PC-9 (cell line): ENCODE measurements around the gene GLRX2. TPM values are rescaled to one million over a fixed set of nuclear protein-coding genes. Genes with fewer than 3 reads are reported as not detected.

Experiments
- BruUV-seq: library from RNA; stranded (reverse); fragments of 400-500 nt; replicated peaks from 2 replicates; lab custom pipeline; 2021; lab: Mats Ljungman, UMichigan
- CTCF ChIA-PET: fragments of 300-600 bp; sonication (Branson Sonifier 250); formaldehyde crosslinking; loops from one replicate; lab custom pipeline; 2022; ENCODE audit warnings: antibody characterized with exemption; lab: Charles Lee
- POLR2A ChIA-PET: fragments of 300-600 bp; sonication (Branson Sonifier 250); formaldehyde crosslinking; loops from one replicate; lab custom pipeline; 2022; ENCODE audit warnings: antibody characterized with exemption; ENCODE audit not compliant: unreplicated experiment; lab: Charles Lee
- DNase-seq, 2 experiments: peaks; one replicate each; pipeline versions ENCODE4 v3.0.0 to v3.0.0-alpha.2; 2015 to 2022; ENCODE audit warnings: mixed read lengths in 1 of 2
- H2AFZ ChIP-seq: fragments of 200-600 bp; sonication (generic); 2 replicates; pipeline ENCODE4 v1.8.1; 2017; ENCODE audit warnings: antibody characterized with exemption
- H3F3A ChIP-seq: fragments of 200-600 bp; sonication (generic); 2 replicates; pipeline ENCODE4 v1.8.1; 2017; ENCODE audit warnings: antibody characterized with exemption, mild to moderate bottlenecking, low read depth; ENCODE audit not compliant: insufficient read depth
- H3K27ac ChIP-seq: fragments of 200-600 bp; sonication (generic); 2 replicates; pipeline ENCODE4 v1.6.1; 2016; ENCODE audit warnings: mixed run types
- H3K27me3 ChIP-seq: fragments of 200-600 bp; sonication (generic); 2 replicates; pipeline ENCODE4 v1.6.1; 2016; ENCODE audit warnings: low read depth, mixed run types; ENCODE audit not compliant: insufficient read depth
- H3K36me3 ChIP-seq: fragments of 200-600 bp; sonication (generic); 2 replicates; pipeline ENCODE4 v1.6.1; 2016; ENCODE audit warnings: low read depth, mixed run types
- H3K4me1 ChIP-seq: fragments of 200-600 bp; sonication (generic); replicated peaks from 2 replicates; pipeline ENCODE4 v1.6.1; 2016; ENCODE audit warnings: mixed run types; ENCODE audit not compliant: insufficient read depth
- H3K4me2 ChIP-seq: fragments of 200-600 bp; sonication (generic); 2 replicates; pipeline ENCODE4 v1.6.1; 2017; ENCODE audit warnings: mixed run types
- H3K4me3 ChIP-seq: fragments of 200-600 bp; sonication (generic); 2 replicates; pipeline ENCODE4 v1.6.1; 2016; ENCODE audit warnings: mixed run types
- H3K79me2 ChIP-seq: fragments of 200-600 bp; sonication (generic); 2 replicates; pipeline ENCODE4 v1.6.1; 2017; ENCODE audit warnings: low read depth, mixed run types
- H3K9me2 ChIP-seq: fragments of 200-600 bp; sonication (generic); 2 replicates; pipeline ENCODE4 v1.8.1; 2017; ENCODE audit warnings: mild to moderate bottlenecking; ENCODE audit not compliant: insufficient read depth
- H3K9me3 ChIP-seq: fragments of 200-600 bp; sonication (generic); 2 replicates; pipeline ENCODE4 v1.8.1; 2016; ENCODE audit warnings: low read depth; ENCODE audit not compliant: insufficient read depth
- H4K20me1 ChIP-seq: fragments of 200-600 bp; sonication (generic); 2 replicates; pipeline ENCODE4 v1.8.1; 2017; ENCODE audit not compliant: insufficient read depth
- CTCF ChIP-seq: fragments of 200-600 bp; sonication (generic); conservative IDR thresholded peaks from 2 replicates; pipeline ENCODE4 v1.6.1; 2017; ENCODE audit warnings: mixed run types, antibody characterized with exemption, mild to moderate bottlenecking, moderate library complexity
- EZH2 ChIP-seq: fragments of 200-600 bp; sonication (generic); IDR thresholded peaks from 2 replicates; pipeline ENCODE4 v1.8.0; 2017; ENCODE audit warnings: antibody characterized with exemption, low read depth
- intact Hi-C: fragments of 100-400 bp; cut with micrococcal nuclease; formaldehyde crosslinking; loops from one replicate; pipeline ENCODE4 v1.10.0; 2022; ENCODE audit not compliant: unreplicated experiment
- total RNA-seq: library from RNA; stranded (reverse); gene quantifications from 2 replicates; pipeline ENCODE4 v1.2.3, GENCODE V29; 2021

GLRX2 gene
- total RNA-seq, 1 experiment from 2014 or later = 16.7 TPM

GRCh38 chr1:193105821-193106177 lies 585 bp upstream of the GLRX2 start:
- no peak for DNase-seq
- TSS peak; percentile 94 for BruUV-seq
- no peaks in the 10 kb centered on the region for H3K36me3 ChIP-seq
- H4K20me1 ChIP-seq = no peaks in the 10 kb centered on the region
- no peaks in the 10 kb centered on the region for H3K9me2 ChIP-seq
- H3K4me3 ChIP-seq = peak overlapping the region; percentile 59; the same call in 1 of the 2 replicates
- peak overlapping the region; percentile 76 for H3K27ac ChIP-seq
- H3K4me1 ChIP-seq = peaks cover 18% of the 10 kb centered on the region
- H3K9me3 ChIP-seq = no peaks in the 10 kb centered on the region
- peaks cover 22% of the 10 kb centered on the region for H3F3A ChIP-seq
- H3K79me2 ChIP-seq = peaks cover 33% of the 10 kb centered on the region
- no peaks in the 10 kb centered on the region for H3K27me3 ChIP-seq
- H2AFZ ChIP-seq = peak overlapping the region; percentile 77
- POLR2A ChIA-PET = interaction anchor here (0.5 to 1.5 kb wide), 3 partner anchors 21 to 48 kb away, joined by 3 to 18 read pairs (median 5); partner anchors contain the start of genes RO60 and UCHL5
- TF ChIP-seq EZH2 = no peak
- no peak for TF ChIP-seq CTCF
- intact Hi-C loops = loop anchor here (1.0 kb wide), 2 partner anchors 16 to 46 kb away; partner anchors contain the start of genes RO60 and UCHL5
- H3K4me2 ChIP-seq = peak overlapping the region; percentile 81
- CTCF ChIA-PET = interaction anchor here (0.7 to 1.0 kb wide), 2 partner anchors 13 to 16 kb away, joined by 4 read pairs; partner anchors contain the start of gene CDC73

- intact Hi-C loops = no loop called here
- Histone ChIP-seq H3K4me3 (peak overlapping the region; percentile 59), H3K4me2 (peak overlapping the region; percentile 81), H3F3A (peaks cover 22% of the 10 kb centered on the region), H3K36me3 (no peaks in the 10 kb centered on the region), H3K9me3 (no peaks in the 10 kb centered on the region), H3K27ac (peak overlapping the region; percentile 76), H3K9me2 (no peaks in the 10 kb centered on the region), H4K20me1 (no peaks in the 10 kb centered on the region), H3K79me2 (peaks cover 33% of the 10 kb centered on the region), H3K27me3 (no peaks in the 10 kb centered on the region), H3K4me1 (peaks cover 16% of the 10 kb centered on the region), H2AFZ (peak overlapping the region; percentile 93)
- TF ChIP-seq EZH2 = no peak
- no peak for TF ChIP-seq CTCF
- TSS peak; percentile 50 for BruUV-seq
- ChIA-PET POLR2A (interaction anchor here (0.7 to 1.5 kb wide), 3 partner anchors 45 to 523 kb away, joined by 4 to 5 read pairs (median 4); partner anchors contain the start of genes RO60 and UCHL5), CTCF (no interaction called here)
- peak in 1 of 2 experiments; percentile 26 for DNase-seq
These were observed 710 bp downstream of the GLRX2 start for GRCh38 chr1:193104502-193104906.

- BruUV-seq = no TSS peak
- H2AFZ ChIP-seq = peak overlapping the region; percentile 93
- no peak for DNase-seq
- TF ChIP-seq EZH2 = no peak
- no peak for TF ChIP-seq CTCF
- intact Hi-C loops = no loop called here
- peak overlapping the region; percentile 59 for H3K4me3 ChIP-seq
- no peaks in the 10 kb centered on the region for H3K36me3 ChIP-seq
- H3F3A ChIP-seq = peaks cover 22% of the 10 kb centered on the region
- H3K79me2 ChIP-seq = peaks cover 33% of the 10 kb centered on the region
- peaks cover 16% of the 10 kb centered on the region for H3K4me1 ChIP-seq
- no peaks in the 10 kb centered on the region for H3K27me3 ChIP-seq
- H3K9me3 ChIP-seq = no peaks in the 10 kb centered on the region
- POLR2A ChIA-PET = interaction anchor here (0.7 to 1.5 kb wide), 3 partner anchors 45 to 524 kb away, joined by 4 to 5 read pairs (median 4); partner anchors contain the start of genes RO60 and UCHL5
- peak overlapping the region; percentile 81 for H3K4me2 ChIP-seq
- CTCF ChIA-PET = interaction anchor here (0.6 kb wide), 1 partner anchor 51 kb away, joined by 4 read pairs; no protein-coding TSS in a partner anchor
- no peaks in the 10 kb centered on the region for H3K9me2 ChIP-seq
- no peaks in the 10 kb centered on the region for H4K20me1 ChIP-seq
- peak overlapping the region; percentile 76 for H3K27ac ChIP-seq
These were observed 1.3 kb downstream of the GLRX2 start for GRCh38 chr1:193103759-193104501.
